HG03103 (cell line): ENCODE results near the gene UQCC5.

Experiments
- ATAC-seq: cut with Tn5 transposase; IDR thresholded peaks from one replicate; pipeline ENCODE4 v1.9.1; 2021; ENCODE audit warnings: low read depth; ENCODE audit not compliant: unreplicated experiment

The UQCC5 gene, protein sequence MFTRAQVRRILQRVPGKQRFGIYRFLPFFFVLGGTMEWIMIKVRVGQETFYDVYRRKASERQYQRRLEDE

DNA sequence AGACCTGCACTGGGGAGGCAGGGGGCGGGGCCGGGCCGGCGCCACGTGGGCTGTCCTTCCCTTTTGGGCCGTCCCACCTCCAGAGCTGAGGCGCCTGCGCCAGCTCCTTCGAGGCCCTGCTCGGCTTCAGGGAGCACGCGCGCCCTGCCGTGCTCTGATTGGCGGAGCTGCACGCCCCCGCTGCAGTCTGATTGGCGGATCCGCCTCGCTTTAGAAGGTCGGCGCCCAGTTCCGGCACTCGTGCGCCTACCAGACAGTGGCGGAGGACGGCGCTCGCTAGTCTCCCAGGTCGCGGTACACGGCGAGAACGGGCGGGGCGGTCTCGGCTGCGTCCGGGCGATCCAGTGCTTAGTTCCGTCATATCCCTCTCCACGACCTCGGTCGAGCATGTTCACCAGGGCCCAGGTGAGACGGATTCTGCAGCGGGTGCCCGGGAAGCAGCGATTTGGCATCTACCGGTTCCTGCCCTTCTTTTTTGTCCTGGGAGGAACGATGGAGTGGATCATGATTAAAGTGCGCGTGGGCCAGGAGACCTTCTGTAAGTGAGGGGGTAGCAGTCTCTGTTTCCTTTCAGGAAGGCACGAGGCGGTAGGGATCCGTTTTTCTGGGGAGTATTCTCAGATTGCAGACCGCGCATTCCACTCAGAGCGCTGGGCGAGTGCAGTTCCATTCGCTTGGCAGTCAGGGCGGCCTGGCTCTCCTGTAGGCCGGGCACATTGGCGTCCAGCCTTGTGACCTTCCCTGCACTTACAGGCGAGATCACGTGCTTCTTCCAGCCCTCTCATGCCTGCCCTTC is at the start of gene UQCC5:
TSS of gene UQCC5 (plus strand) at position 237 of the 796 bp plus-strand sequence. CDS start at position 388, 151 bp downstream.
- peak; percentile 78 for ATAC-seq

GRCh38 chr3:52487050-52487787 is 49.2 kb upstream of the UQCC5 start:
- ATAC-seq = no peak

DNA sequence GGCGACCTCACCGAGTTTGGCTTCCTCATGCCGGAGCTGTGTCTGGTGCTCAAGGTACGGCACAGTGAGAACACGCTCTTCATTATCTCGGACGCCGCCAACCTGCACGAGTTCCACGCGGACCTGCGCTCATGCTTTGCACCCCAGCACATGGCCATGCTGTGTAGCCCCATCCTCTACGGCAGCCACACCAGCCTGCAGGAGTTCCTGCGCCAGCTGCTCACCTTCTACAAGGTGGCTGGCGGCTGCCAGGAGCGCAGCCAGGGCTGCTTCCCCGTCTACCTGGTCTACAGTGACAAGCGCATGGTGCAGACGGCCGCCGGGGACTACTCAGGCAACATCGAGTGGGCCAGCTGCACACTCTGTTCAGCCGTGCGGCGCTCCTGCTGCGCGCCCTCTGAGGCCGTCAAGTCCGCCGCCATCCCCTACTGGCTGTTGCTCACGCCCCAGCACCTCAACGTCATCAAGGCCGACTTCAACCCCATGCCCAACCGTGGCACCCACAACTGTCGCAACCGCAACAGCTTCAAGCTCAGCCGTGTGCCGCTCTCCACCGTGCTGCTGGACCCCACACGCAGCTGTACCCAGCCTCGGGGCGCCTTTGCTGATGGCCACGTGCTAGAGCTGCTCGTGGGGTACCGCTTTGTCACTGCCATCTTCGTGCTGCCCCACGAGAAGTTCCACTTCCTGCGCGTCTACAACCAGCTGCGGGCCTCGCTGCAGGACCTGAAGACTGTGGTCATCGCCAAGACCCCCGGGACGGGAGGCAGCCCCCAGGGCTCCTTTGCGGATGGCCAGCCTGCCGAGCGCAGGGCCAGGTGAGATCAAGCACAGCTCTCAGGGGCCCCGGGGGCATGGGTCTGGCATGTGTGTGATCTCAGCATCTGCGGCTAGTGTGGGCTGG is 48.4 kb upstream of the UQCC5 start:
- ATAC-seq = no peak

GRCh38 chr3:52488746-52489145 is 47.7 kb upstream of the UQCC5 start:
- ATAC-seq = no peak

DNA sequence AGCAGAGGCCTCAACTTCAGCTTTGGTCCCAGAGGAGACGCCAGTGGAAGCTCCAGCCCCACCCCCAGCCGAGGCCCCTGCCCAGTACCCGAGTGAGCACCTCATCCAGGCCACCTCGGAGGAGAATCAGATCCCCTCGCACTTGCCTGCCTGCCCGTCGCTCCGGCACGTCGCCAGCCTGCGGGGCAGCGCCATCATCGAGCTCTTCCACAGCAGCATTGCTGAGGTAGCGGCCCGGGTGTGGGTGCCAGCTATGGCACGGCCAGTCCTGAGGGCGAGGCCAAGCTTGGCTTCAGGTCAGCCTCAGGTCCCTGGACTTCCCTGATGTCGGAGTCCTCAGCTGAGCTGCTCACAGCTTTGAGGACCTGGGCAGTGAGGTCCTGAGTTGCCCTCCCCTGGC is 47.0 kb upstream of the UQCC5 start:
- no peak for ATAC-seq

- no peak for ATAC-seq
Measured at GRCh38 chr3:52490035-52490938, 46.1 kb upstream of the UQCC5 start.

GRCh38 chr3:52490939-52491526 is 45.4 kb upstream of the UQCC5 start:
- ATAC-seq = no peak

GRCh38 chr3:52492059-52492458 is 44.3 kb upstream of the UQCC5 start:
- no peak for ATAC-seq

- ATAC-seq = no peak
Measured at GRCh38 chr3:52493232-52494017, 43.0 kb upstream of the UQCC5 start.

GRCh38 chr3:52494445-52494844 is 42.0 kb upstream of the UQCC5 start:
- no peak for ATAC-seq

- ATAC-seq = no peak
Measured at GRCh38 chr3:52494886-52495495, 41.4 kb upstream of the UQCC5 start, which contains the start of gene STAB1. Gene STAB1, plus strand, starts transcription at chr3:52495338. Its CDS starts 76 bp downstream, at chr3:52495414.

DNA sequence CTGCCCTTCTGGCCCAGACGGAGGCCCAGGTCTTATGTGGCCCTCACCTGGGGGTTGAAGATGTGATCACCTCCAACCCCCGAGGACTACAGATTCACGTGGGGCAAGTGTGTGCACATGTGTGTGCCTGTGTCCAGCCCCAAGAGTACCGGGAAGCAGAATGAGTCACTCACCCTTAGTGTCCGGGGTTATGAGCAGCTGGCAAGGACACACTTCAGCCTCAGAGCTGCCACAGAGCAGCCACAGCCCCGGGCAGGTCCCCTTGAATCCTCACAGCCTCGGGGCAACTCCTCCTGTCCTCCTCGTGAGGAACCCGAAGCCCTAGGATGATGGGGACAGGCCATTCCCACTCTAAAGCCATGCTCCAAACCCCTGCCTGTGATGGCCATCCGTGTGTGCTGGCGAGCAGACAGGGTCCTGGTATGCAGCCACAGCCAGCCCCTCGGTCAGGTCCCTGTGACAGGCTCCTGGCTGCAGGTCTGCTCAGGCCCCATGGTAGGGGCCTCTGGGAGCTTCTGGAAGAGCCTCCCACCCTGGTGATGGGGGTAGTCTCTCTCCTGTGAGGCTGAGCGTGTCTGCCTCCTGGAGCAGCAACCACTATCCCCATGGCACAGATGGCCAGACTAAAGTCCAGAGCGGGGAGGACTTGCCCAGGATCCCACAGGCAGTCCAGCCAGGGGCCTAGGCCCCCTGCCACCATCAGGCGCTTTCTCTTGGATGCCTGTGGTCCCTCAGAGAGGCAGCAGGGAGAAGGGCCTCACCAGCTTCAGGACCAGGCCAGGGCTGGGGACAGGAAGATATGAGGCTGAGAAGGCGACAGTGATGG is 40.4 kb upstream of the UQCC5 start:
- no peak for ATAC-seq

- no peak for ATAC-seq
Measured at GRCh38 chr3:52498137-52499054, 38.0 kb upstream of the UQCC5 start.

- no peak for ATAC-seq
Measured at GRCh38 chr3:52501046-52501445, 35.4 kb upstream of the UQCC5 start.

GRCh38 chr3:52502001-52502400 is 34.4 kb upstream of the UQCC5 start:
- ATAC-seq = no peak

DNA sequence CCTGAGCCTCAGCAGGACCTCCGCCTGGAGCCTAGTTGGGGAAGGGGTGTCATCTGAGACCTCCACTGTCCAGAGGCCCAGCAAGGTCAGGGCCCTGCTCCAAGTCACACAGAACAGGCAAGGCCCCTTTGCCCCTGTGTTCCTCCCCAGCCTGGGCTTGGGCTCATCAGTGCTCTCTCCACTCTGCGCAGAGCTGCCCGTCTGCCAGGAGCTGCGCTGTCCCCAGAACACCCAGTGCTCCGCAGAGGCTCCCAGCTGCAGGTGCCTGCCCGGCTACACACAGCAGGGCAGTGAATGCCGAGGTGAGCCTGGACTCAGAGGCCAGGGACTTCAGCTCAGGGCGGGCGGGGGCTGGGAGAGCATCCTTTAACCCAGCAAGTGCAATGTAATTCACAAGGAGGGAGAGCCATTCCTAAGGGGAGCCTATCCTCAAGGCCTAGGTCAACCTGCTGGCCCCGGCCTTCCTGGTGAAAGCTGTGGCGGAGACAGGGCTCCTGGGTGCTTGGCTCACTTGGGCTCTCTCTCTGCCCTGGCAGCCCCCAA is 33.5 kb upstream of the UQCC5 start:
- ATAC-seq = no peak
